ENCODE measurements around the gene MED17. TPM values are rescaled to one million over a fixed set of nuclear protein-coding genes. Genes with fewer than 3 reads are reported as not detected.
A peak's percentile ranks its signal among the peaks of the same experiment; 100 is the strongest.

The MED17 gene
- total RNA-seq, 1 experiment from 2014 or later = 67.9 TPM

DNA sequence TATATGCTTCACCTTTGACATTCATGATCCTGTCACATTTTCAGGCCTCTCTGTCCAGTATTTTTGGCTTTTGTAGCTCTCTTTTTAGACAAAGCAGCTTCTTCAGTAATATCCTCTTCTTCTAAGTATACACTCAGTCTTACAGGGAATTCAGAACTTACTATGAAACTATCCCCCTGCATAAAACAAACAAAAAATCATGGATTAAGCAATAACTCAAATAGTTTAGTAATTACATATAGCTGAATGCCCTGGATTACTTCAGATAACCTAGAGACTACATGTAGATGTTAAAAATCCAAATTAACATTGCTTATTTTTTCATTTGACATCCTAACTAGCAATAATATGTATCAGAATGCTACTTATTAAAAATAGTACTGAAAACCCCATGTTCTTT lies 48.0 kb upstream of the MED17 start:
- DNase-seq (ENCODE audit: low spot score) = no peak
- H3K27me3 ChIP-seq (replicated peaks; ENCODE audit: insufficient read depth, low read depth, low read length, poor library complexity) = no peaks in the 10 kb centered on the region
- ChIA-PET CTCF (no interaction called here), POLR2A (ENCODE audit: low non-redundant PET) (no interaction called here)
- peak overlapping the region; percentile 2 for H3K4me3 ChIP-seq (ENCODE audit: low read depth, low read length, poor library complexity, severe bottlenecking)
- H3K36me3 ChIP-seq (ENCODE audit: insufficient read depth, low read length, poor library complexity, severe bottlenecking) = peaks cover 94% of the 10 kb centered on the region
- no peak for TF ChIP-seq EZH2 (IDR thresholded peaks at IDR 0.05; ENCODE audit: borderline replicate concordance, low read depth, low read length, poor library complexity, severe bottlenecking)
- TF ChIP-seq, protein P1, sequence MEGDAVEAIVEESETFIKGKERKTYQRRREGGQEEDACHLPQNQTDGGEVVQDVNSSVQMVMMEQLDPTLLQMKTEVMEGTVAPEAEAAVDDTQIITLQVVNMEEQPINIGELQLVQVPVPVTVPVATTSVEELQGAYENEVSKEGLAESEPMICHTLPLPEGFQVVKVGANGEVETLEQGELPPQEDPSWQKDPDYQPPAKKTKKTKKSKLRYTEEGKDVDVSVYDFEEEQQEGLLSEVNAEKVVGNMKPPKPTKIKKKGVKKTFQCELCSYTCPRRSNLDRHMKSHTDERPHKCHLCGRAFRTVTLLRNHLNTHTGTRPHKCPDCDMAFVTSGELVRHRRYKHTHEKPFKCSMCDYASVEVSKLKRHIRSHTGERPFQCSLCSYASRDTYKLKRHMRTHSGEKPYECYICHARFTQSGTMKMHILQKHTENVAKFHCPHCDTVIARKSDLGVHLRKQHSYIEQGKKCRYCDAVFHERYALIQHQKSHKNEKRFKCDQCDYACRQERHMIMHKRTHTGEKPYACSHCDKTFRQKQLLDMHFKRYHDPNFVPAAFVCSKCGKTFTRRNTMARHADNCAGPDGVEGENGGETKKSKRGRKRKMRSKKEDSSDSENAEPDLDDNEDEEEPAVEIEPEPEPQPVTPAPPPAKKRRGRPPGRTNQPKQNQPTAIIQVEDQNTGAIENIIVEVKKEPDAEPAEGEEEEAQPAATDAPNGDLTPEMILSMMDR (conservative IDR thresholded peaks at IDR 0.05; ENCODE audit: low read depth, low read length) = no peak
- no peaks in the 10 kb centered on the region for H3K9me3 ChIP-seq (ENCODE audit: low read depth, low read length, poor library complexity, severe bottlenecking)
- peaks cover 42% of the 10 kb centered on the region for H3K4me1 ChIP-seq (ENCODE audit: insufficient read depth, low read length, poor library complexity, severe bottlenecking)
- H3K27ac ChIP-seq (ENCODE audit: low read depth, low read length, poor library complexity, severe bottlenecking) = no peak overlapping the region
- intact Hi-C loops (cut with micrococcal nuclease; ENCODE audit: unreplicated experiment) = no loop called here
- no TSS peak for BruUV-seq (replicated peaks)

DNA sequence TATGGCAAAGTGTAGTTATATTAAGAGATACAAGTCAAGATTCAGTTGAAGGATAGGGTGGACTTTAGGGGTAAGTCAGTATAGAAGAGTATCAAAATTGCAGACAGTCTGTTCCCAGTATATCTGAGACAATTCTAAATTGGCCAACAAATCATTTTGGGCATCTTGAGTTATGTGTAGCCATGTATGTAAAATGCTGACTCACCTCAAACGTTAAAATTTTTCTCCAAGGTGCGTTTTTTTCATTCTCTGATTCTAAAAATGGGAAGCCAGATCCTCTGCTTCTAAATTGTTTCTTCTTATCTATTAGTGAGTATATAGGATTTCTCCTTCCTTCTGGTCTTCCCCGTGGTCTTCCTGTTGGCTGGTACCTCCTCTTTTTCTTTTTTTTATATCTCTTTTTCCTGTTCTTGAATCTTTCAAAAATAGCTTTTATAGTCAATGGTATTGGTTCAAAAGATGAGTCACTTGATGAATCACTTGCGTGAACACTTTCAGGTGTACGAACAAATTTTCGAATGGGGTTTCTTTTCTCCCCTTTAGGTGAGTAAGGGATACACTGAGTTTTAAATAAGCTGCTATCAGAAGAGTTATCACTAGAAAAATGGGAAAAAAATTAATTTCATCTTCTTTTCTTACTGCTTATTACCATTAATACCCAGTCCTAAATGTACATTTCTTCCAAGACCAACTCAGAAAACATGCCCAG lies 46.0 kb upstream of the MED17 start:
- peaks cover 79% of the 10 kb centered on the region for H3K36me3 ChIP-seq (ENCODE audit: insufficient read depth, low read length, poor library complexity, severe bottlenecking)
- H3K4me1 ChIP-seq (ENCODE audit: insufficient read depth, low read length, poor library complexity, severe bottlenecking) = peaks cover 42% of the 10 kb centered on the region
- TF ChIP-seq, protein P1 (conservative IDR thresholded peaks at IDR 0.05; ENCODE audit: low read depth, low read length) = no peak
- TF ChIP-seq EZH2 (IDR thresholded peaks at IDR 0.05; ENCODE audit: borderline replicate concordance, low read depth, low read length, poor library complexity, severe bottlenecking) = no peak
- no peaks in the 10 kb centered on the region for H3K27me3 ChIP-seq (replicated peaks; ENCODE audit: insufficient read depth, low read depth, low read length, poor library complexity)
- no TSS peak for BruUV-seq (replicated peaks)
- no peak for DNase-seq (ENCODE audit: low spot score)
- H3K27ac ChIP-seq (ENCODE audit: low read depth, low read length, poor library complexity, severe bottlenecking) = peak overlapping the region; percentile 20
- intact Hi-C loops (cut with micrococcal nuclease; ENCODE audit: unreplicated experiment) = no loop called here
- peak overlapping the region; percentile 64 for H3K4me3 ChIP-seq (ENCODE audit: low read depth, low read length, poor library complexity, severe bottlenecking)
- ChIA-PET CTCF (no interaction called here), POLR2A (ENCODE audit: low non-redundant PET) (interaction anchor here (0.5 kb wide), 1 partner anchor 78 kb away, joined by 3 read pairs; no protein-coding TSS in a partner anchor)
- H3K9me3 ChIP-seq (ENCODE audit: low read depth, low read length, poor library complexity, severe bottlenecking) = no peaks in the 10 kb centered on the region

DNA sequence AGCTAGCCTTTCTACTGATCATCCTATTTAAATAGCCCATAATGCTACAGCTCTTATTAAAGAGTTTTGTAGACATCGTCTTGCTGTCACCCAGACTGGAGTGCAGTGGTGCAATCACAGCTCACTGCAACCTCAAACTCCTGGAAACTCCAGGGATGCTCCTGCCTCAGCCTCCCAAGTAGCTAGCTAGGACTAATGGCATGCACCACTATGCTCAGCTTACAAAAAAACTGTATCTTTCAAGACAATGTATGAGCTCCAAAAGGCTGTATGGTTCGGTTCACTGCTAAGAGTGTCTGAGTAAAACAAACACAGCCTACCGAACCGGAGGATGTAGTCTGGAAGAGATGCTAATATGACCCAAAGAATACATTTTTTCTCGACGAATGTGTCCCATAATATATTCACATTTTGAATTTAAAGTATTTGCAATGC lies 45.4 kb upstream of the MED17 start:
- no peaks in the 10 kb centered on the region for H3K27me3 ChIP-seq (replicated peaks; ENCODE audit: insufficient read depth, low read depth, low read length, poor library complexity)
- H3K4me1 ChIP-seq (ENCODE audit: insufficient read depth, low read length, poor library complexity, severe bottlenecking) = peaks cover 42% of the 10 kb centered on the region
- H3K36me3 ChIP-seq (ENCODE audit: insufficient read depth, low read length, poor library complexity, severe bottlenecking) = peaks cover 78% of the 10 kb centered on the region
- no peak for TF ChIP-seq EZH2 (IDR thresholded peaks at IDR 0.05; ENCODE audit: borderline replicate concordance, low read depth, low read length, poor library complexity, severe bottlenecking)
- TF ChIP-seq, protein P1 (conservative IDR thresholded peaks at IDR 0.05; ENCODE audit: low read depth, low read length) = no peak
- intact Hi-C loops (cut with micrococcal nuclease; ENCODE audit: unreplicated experiment) = no loop called here
- POLR2A ChIA-PET (ENCODE audit: low non-redundant PET) = interaction anchor here (0.5 to 0.6 kb wide), 2 partner anchors 64 to 78 kb away, joined by 3 to 8 read pairs; no protein-coding TSS in a partner anchor
- H3K4me3 ChIP-seq (ENCODE audit: low read depth, low read length, poor library complexity, severe bottlenecking) = peak overlapping the region; percentile 64
- H3K27ac ChIP-seq (ENCODE audit: low read depth, low read length, poor library complexity, severe bottlenecking) = peak overlapping the region; percentile 92
- BruUV-seq (replicated peaks) = no TSS peak
- H3K9me3 ChIP-seq (ENCODE audit: low read depth, low read length, poor library complexity, severe bottlenecking) = no peaks in the 10 kb centered on the region
- CTCF ChIA-PET = no interaction called here
- no peak for DNase-seq (ENCODE audit: low spot score)
